Mesendoderm (in vitro differentiated cells): Measurements from ENCODE around the gene PEX19.

Experiments
- DNase-seq: peaks from one replicate; pipeline ENCODE4 v3.0.0; 2013
- H2AK5ac ChIP-seq: 2 replicates; pipeline ENCODE4 v1.6.1; 2013; ENCODE audit warnings: low read length, inconsistent platforms
- H2BK120ac ChIP-seq: 2 replicates; pipeline ENCODE4 v1.6.1; 2013; ENCODE audit warnings: low read depth, mild to moderate bottlenecking, low read length, moderate library complexity, mixed read lengths
- H2BK15ac ChIP-seq: replicated peaks from 2 replicates; pipeline ENCODE4 v1.6.1; 2013; ENCODE audit warnings: low read depth, mild to moderate bottlenecking, moderate library complexity
- H2BK5ac ChIP-seq: 2 replicates; pipeline ENCODE4 v1.6.1; 2013; ENCODE audit warnings: low read length, inconsistent platforms
- H3K18ac ChIP-seq: 2 replicates; pipeline ENCODE4 v1.6.1; 2013; ENCODE audit warnings: mild to moderate bottlenecking, low read length, mixed read lengths
- H3K23ac ChIP-seq: one replicate; pipeline ENCODE4 v1.6.1; 2013; ENCODE audit warnings: low read length
- H3K27ac ChIP-seq: 2 replicates; pipeline ENCODE4 v1.5.1; 2013; ENCODE audit warnings: low read depth, mild to moderate bottlenecking, inconsistent platforms, low read length, moderate library complexity
- H3K27me3 ChIP-seq: 2 replicates; pipeline ENCODE4 v1.6.1; 2013; ENCODE audit warnings: low read length, control low read depth, mild to moderate bottlenecking, inconsistent platforms; ENCODE audit not compliant: insufficient read depth, poor library complexity
- H3K36me3 ChIP-seq: 2 replicates; pipeline ENCODE4 v1.6.1; 2013; ENCODE audit warnings: low read length, inconsistent platforms; ENCODE audit not compliant: control insufficient read depth, insufficient read depth
- H3K4ac ChIP-seq: one replicate; pipeline ENCODE4 v1.6.1; 2013; ENCODE audit warnings: low read depth, mild to moderate bottlenecking, low read length, moderate library complexity
- H3K4me1 ChIP-seq: 2 replicates; pipeline ENCODE4 v1.6.1; 2013; ENCODE audit warnings: low read depth, low read length, inconsistent platforms; ENCODE audit not compliant: control insufficient read depth
- H3K4me2 ChIP-seq: 2 replicates; pipeline ENCODE4 v1.6.1; 2013; ENCODE audit warnings: low read length
- H3K4me3 ChIP-seq: 2 replicates; pipeline ENCODE4 v1.5.1; 2013; ENCODE audit warnings: mild to moderate bottlenecking, low read length
- H3K56ac ChIP-seq: one replicate; pipeline ENCODE4 v1.6.1; 2013; ENCODE audit warnings: low read length
- H3K79me1 ChIP-seq: 2 replicates; pipeline ENCODE4 v1.6.1; 2013; ENCODE audit warnings: low read length, inconsistent platforms
- H3K79me2 ChIP-seq: 2 replicates; pipeline ENCODE4 v1.6.1; 2013; ENCODE audit warnings: mild to moderate bottlenecking, low read length; ENCODE audit not compliant: control insufficient read depth, insufficient read depth
- H3K9ac ChIP-seq: 2 replicates; pipeline ENCODE4 v1.6.1; 2013; ENCODE audit warnings: low read length, inconsistent platforms
- H4K5ac ChIP-seq: one replicate; pipeline ENCODE4 v1.6.1; 2013; ENCODE audit warnings: low read length
- H4K8ac ChIP-seq: one replicate; pipeline ENCODE4 v1.6.1; 2013; ENCODE audit warnings: low read depth, mild to moderate bottlenecking, control low read depth, low read length, moderate library complexity
- WGBS: extraction: QIAGEN DNeasy Blood & Tissue Kit; methylation state at CpG from one replicate; pipeline ENCODE4 v1.1.7; 2013; ENCODE audit warnings: low lambda C conversion rate, missing lambda C conversion rate; ENCODE audit not compliant: insufficient coverage; ENCODE audit errors: extremely low coverage; 5-methylcytosine and 5-hydroxymethylcytosine counted together

Gene PEX19

GRCh38 chr1:160285506-160285905, 573 bp upstream of the PEX19 start:
- Histone ChIP-seq H3K9ac (no peak overlapping the region), H3K4me2 (no peak overlapping the region), H2BK15ac (no peak overlapping the region), H4K5ac (no peak overlapping the region), H2BK5ac (no peak overlapping the region), H3K18ac (no peak overlapping the region), H3K4ac (no peak overlapping the region), H3K79me1 (peaks cover 10% of the 10 kb centered on the region), H3K79me2 (peaks cover 9% of the 10 kb centered on the region), H2BK120ac (no peak overlapping the region), H3K27ac (no peak overlapping the region), H3K4me1 (peaks cover 7% of the 10 kb centered on the region), H3K36me3 (peaks cover 8% of the 10 kb centered on the region), H2AK5ac (no peak overlapping the region), H3K4me3 (no peak overlapping the region), H4K8ac (no peak overlapping the region), H3K23ac (no peak overlapping the region), H3K56ac (no peak overlapping the region), H3K27me3 (no peaks in the 10 kb centered on the region)
- no peak for DNase-seq
- WGBS = no CpG with 5 or more reads among the region's 23 CpGs

- Histone ChIP-seq H3K23ac (no peak overlapping the region), H2BK15ac (no peak overlapping the region), H3K27ac (no peak overlapping the region), H2BK120ac (no peak overlapping the region), H3K4me2 (peak overlapping the region; percentile 47), H3K27me3 (no peaks in the 10 kb centered on the region), H4K5ac (no peak overlapping the region), H4K8ac (no peak overlapping the region), H3K4me1 (peaks cover 7% of the 10 kb centered on the region), H3K36me3 (peaks cover 6% of the 10 kb centered on the region), H2AK5ac (no peak overlapping the region), H3K4ac (no peak overlapping the region), H3K9ac (peak overlapping the region; percentile 83), H3K56ac (peak overlapping the region; percentile 93), H3K79me1 (peaks cover 10% of the 10 kb centered on the region), H3K79me2 (peaks cover 9% of the 10 kb centered on the region), H2BK5ac (no peak overlapping the region), H3K4me3 (peak overlapping the region; percentile 75), H3K18ac (no peak overlapping the region)
- WGBS = no CpG with 5 or more reads among the region's 15 CpGs
- peak; percentile 61 for DNase-seq
These were observed 632 bp downstream of the PEX19 start for GRCh38 chr1:160284220-160284781.

GRCh38 chr1:160282807-160283206, 2.1 kb downstream of the PEX19 start:
- Histone ChIP-seq H3K79me1 (peaks cover 10% of the 10 kb centered on the region), H2AK5ac (no peak overlapping the region), H3K4ac (no peak overlapping the region), H3K56ac (no peak overlapping the region), H3K23ac (no peak overlapping the region), H3K18ac (no peak overlapping the region), H4K5ac (no peak overlapping the region), H2BK120ac (no peak overlapping the region), H3K27me3 (no peaks in the 10 kb centered on the region), H3K9ac (no peak overlapping the region), H3K79me2 (peaks cover 9% of the 10 kb centered on the region), H2BK15ac (no peak overlapping the region), H3K27ac (no peak overlapping the region), H3K4me3 (no peak overlapping the region), H3K4me1 (peaks cover 7% of the 10 kb centered on the region), H3K4me2 (no peak overlapping the region), H3K36me3 (peaks cover 11% of the 10 kb centered on the region), H4K8ac (no peak overlapping the region), H2BK5ac (no peak overlapping the region)
- no CpG with 5 or more reads among the region's 7 CpGs for WGBS
- peak; percentile 42 for DNase-seq

GRCh38 chr1:160277987-160278386, 6.9 kb downstream of the PEX19 start:
- Histone ChIP-seq H3K36me3 (peaks cover 13% of the 10 kb centered on the region), H3K56ac (no peak overlapping the region), H3K18ac (no peak overlapping the region), H3K4me2 (no peak overlapping the region), H3K23ac (no peak overlapping the region), H3K4me1 (no peaks in the 10 kb centered on the region), H3K9ac (no peak overlapping the region), H4K8ac (no peak overlapping the region), H3K27me3 (no peaks in the 10 kb centered on the region), H3K79me2 (no peaks in the 10 kb centered on the region), H3K79me1 (peaks cover 2% of the 10 kb centered on the region), H2BK5ac (no peak overlapping the region), H2BK15ac (no peak overlapping the region), H3K27ac (no peak overlapping the region), H3K4ac (no peak overlapping the region), H2AK5ac (no peak overlapping the region), H3K4me3 (no peak overlapping the region), H2BK120ac (no peak overlapping the region), H4K5ac (no peak overlapping the region)
- DNase-seq = no peak
- WGBS = no CpG with 5 or more reads among the region's 4 CpGs

- no peak overlapping the region for H2BK120ac ChIP-seq
- H3K36me3 ChIP-seq = peaks cover 13% of the 10 kb centered on the region
- no peaks in the 10 kb centered on the region for H3K4me1 ChIP-seq
- no peak overlapping the region for H2BK15ac ChIP-seq
- H3K18ac ChIP-seq = no peak overlapping the region
- no peak overlapping the region for H3K4me3 ChIP-seq
- H3K27ac ChIP-seq = no peak overlapping the region
- H3K4ac ChIP-seq = no peak overlapping the region
- H3K79me2 ChIP-seq = no peaks in the 10 kb centered on the region
- no peak overlapping the region for H3K23ac ChIP-seq
- H3K56ac ChIP-seq = no peak overlapping the region
- no peak overlapping the region for H2BK5ac ChIP-seq
- H3K79me1 ChIP-seq = peaks cover 2% of the 10 kb centered on the region
- no peaks in the 10 kb centered on the region for H3K27me3 ChIP-seq
- H3K9ac ChIP-seq = no peak overlapping the region
- no peak overlapping the region for H4K5ac ChIP-seq
- no peak overlapping the region for H3K4me2 ChIP-seq
- WGBS = no CpG with 5 or more reads among the region's 2 CpGs
- H2AK5ac ChIP-seq = no peak overlapping the region
- H4K8ac ChIP-seq = no peak overlapping the region
- DNase-seq = no peak
These were observed 7.6 kb downstream of the PEX19 start for GRCh38 chr1:160277330-160277729.

- Histone ChIP-seq H3K4me3 (no peak overlapping the region), H2AK5ac (no peak overlapping the region), H3K4me1 (no peaks in the 10 kb centered on the region), H3K79me2 (no peaks in the 10 kb centered on the region), H2BK5ac (no peak overlapping the region), H4K5ac (no peak overlapping the region), H3K4me2 (no peak overlapping the region), H3K9ac (no peak overlapping the region), H3K56ac (no peak overlapping the region), H4K8ac (no peak overlapping the region), H3K23ac (no peak overlapping the region), H2BK15ac (no peak overlapping the region), H3K27me3 (peaks cover 2% of the 10 kb centered on the region), H3K27ac (no peak overlapping the region), H3K36me3 (no peaks in the 10 kb centered on the region), H3K79me1 (no peaks in the 10 kb centered on the region), H2BK120ac (no peak overlapping the region), H3K4ac (no peak overlapping the region), H3K18ac (no peak overlapping the region)
- WGBS = no CpG with 5 or more reads among the region's 1 CpG
- DNase-seq = no peak
These were observed 13.9 kb downstream of the PEX19 start for GRCh38 chr1:160271025-160271424.
